ENCODE results near the gene UBR2.

Gene UBR2

DNA sequence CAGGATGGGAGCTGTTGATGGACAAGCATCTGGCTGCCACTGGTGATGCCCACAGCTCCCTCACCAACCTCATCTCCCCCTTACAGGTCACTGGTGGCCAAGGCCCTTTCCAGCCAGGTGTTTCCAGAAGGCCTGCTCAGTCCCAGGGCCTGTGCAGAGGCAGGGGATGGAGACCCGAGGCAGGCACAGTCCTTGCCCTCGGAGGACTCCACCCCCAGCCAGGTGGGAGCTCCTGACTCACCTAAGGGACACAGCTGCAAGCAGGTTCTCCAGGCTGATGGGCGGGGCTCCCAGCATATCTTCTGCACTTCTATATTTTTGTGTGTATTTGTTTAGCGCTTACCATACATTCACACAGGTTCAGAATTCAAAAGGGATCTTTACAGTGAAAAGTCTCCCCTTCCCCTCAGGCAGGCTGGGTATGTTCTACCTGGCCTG lies 141.1 kb downstream of the UBR2 start:
- Histone ChIP-seq H3K23ac (ENCODE audit: low read depth, low read length, poor library complexity) (no peak overlapping the region), H4K8ac (ENCODE audit: low read depth, low read length) (no peak overlapping the region), H4K91ac (ENCODE audit: low read depth, low read length, poor library complexity) (no peak overlapping the region), H3K4ac (ENCODE audit: low read length) (no peak overlapping the region), H3K4me3 (ENCODE audit: low read length in 2 of 2) (no peak overlapping the region), H3K27ac (replicated peaks; ENCODE audit: low read length) (no peak overlapping the region), H3K9me3 (replicated peaks in 1 of 2; ENCODE audit: control insufficient read depth in 2 of 2, insufficient read depth in 1 of 2, low read depth in 1 of 2, low read length in 2 of 2) (no peaks in the 10 kb centered on the region), H3K14ac (ENCODE audit: low read length) (peak overlapping the region; percentile 42), H3K9ac (ENCODE audit: low read depth, low read length, poor library complexity) (no peak overlapping the region), H3K18ac (ENCODE audit: low read length) (no peak overlapping the region), H2AK5ac (ENCODE audit: low read depth, low read length) (peak overlapping the region; percentile 56), H2BK12ac (ENCODE audit: low read length) (peak overlapping the region; percentile 43), H3K79me1 (ENCODE audit: low read depth, low read length) (no peaks in the 10 kb centered on the region), H2BK120ac (ENCODE audit: low read depth, low read length) (no peak overlapping the region), H3K4me1 (ENCODE audit: control insufficient read depth in 2 of 2, insufficient read depth in 1 of 2, low read depth in 1 of 2, low read length in 2 of 2) (peaks cover under 1 to 7% of the 10 kb centered on the region in 2 donors), H2BK5ac (ENCODE audit: low read length) (no peak overlapping the region), H3K27me3 (ENCODE audit: control insufficient read depth in 3 of 3, insufficient read depth in 3 of 3, low read depth in 1 of 3, low read length in 3 of 3) (peaks cover 0 to 4% (median 0%) of the 10 kb centered on the region in 3 experiments), H3K36me3 (replicated peaks in 1 of 2; ENCODE audit: control insufficient read depth in 2 of 2, insufficient read depth in 2 of 2, low read length in 2 of 2) (no peaks in the 10 kb centered on the region), H2BK15ac (ENCODE audit: low read length) (peak overlapping the region; percentile 25), H3K4me2 (ENCODE audit: insufficient read depth, low read length, poor library complexity, severe bottlenecking) (no peak overlapping the region), H2AFZ (ENCODE audit: low read length) (no peak overlapping the region)
- no peak for DNase-seq (ENCODE audit: low spot score)
- no CpG with 5 or more reads among the region's 4 CpGs for WGBS, 2 donors (ENCODE audit: extremely low coverage in 2 of 2, insufficient read length in 2 of 2, insufficient replicate concordance in 1 of 2)

DNA sequence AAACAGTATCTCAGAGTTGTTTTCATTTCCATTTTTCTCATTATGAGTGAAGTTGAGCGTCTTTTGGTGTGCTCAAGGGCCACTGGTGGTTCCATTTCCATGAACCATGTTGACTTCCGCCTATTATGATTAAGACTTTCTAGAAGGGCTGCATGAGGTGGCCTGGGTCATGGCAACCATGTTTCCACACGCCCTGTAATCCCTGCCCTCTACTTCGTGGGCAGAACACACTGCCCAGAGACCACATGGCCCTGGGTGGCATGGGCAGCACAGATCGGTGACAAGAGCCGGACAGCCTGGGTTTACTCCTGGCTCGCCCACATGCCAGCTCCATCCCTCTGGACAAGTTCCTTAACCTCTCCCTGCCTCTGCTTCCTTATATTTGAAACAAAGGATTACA lies 143.8 kb downstream of the UBR2 start:
- peaks cover 9 to 11% of the 10 kb centered on the region in 2 donors for H3K9me3 ChIP-seq (replicated peaks in 1 of 2; ENCODE audit: control insufficient read depth in 2 of 2, insufficient read depth in 1 of 2, low read depth in 1 of 2, low read length in 2 of 2)
- no peaks in the 10 kb centered on the region for H3K36me3 ChIP-seq (replicated peaks in 1 of 2; ENCODE audit: control insufficient read depth in 2 of 2, insufficient read depth in 2 of 2, low read length in 2 of 2)
- no peak overlapping the region for H3K23ac ChIP-seq (ENCODE audit: low read depth, low read length, poor library complexity)
- no peak overlapping the region for H3K4me2 ChIP-seq (ENCODE audit: insufficient read depth, low read length, poor library complexity, severe bottlenecking)
- H3K4me3 ChIP-seq (ENCODE audit: low read length in 2 of 2), result no peak overlapping the region
- no peak overlapping the region for H3K9ac ChIP-seq (ENCODE audit: low read depth, low read length, poor library complexity)
- no peaks in the 10 kb centered on the region for H3K79me1 ChIP-seq (ENCODE audit: low read depth, low read length)
- no peak overlapping the region for H4K8ac ChIP-seq (ENCODE audit: low read depth, low read length)
- no peak for DNase-seq (ENCODE audit: low spot score)
- no CpG with 5 or more reads among the region's 7 CpGs for WGBS, 2 donors (ENCODE audit: extremely low coverage in 2 of 2, insufficient read length in 2 of 2, insufficient replicate concordance in 1 of 2)
- H2BK120ac ChIP-seq (ENCODE audit: low read depth, low read length), result no peak overlapping the region
- no peak overlapping the region for H3K14ac ChIP-seq (ENCODE audit: low read length)
- H2BK12ac ChIP-seq (ENCODE audit: low read length), result no peak overlapping the region
- no peak overlapping the region for H3K18ac ChIP-seq (ENCODE audit: low read length)
- peaks cover 5 to 15% of the 10 kb centered on the region in 2 donors for H3K4me1 ChIP-seq (ENCODE audit: control insufficient read depth in 2 of 2, insufficient read depth in 1 of 2, low read depth in 1 of 2, low read length in 2 of 2)
- H3K27ac ChIP-seq (replicated peaks; ENCODE audit: low read length), result no peak overlapping the region
- H2BK15ac ChIP-seq (ENCODE audit: low read length), result peak overlapping the region; percentile 94
- peak overlapping the region; percentile 92 for H2AK5ac ChIP-seq (ENCODE audit: low read depth, low read length)
- H2BK5ac ChIP-seq (ENCODE audit: low read length), result no peak overlapping the region
- H3K4ac ChIP-seq (ENCODE audit: low read length), result no peak overlapping the region
- peaks cover 0 to 4% (median 0%) of the 10 kb centered on the region in 3 experiments for H3K27me3 ChIP-seq (ENCODE audit: control insufficient read depth in 3 of 3, insufficient read depth in 3 of 3, low read depth in 1 of 3, low read length in 3 of 3)
- no peak overlapping the region for H4K91ac ChIP-seq (ENCODE audit: low read depth, low read length, poor library complexity)
- no peak overlapping the region for H2AFZ ChIP-seq (ENCODE audit: low read length)

DNA sequence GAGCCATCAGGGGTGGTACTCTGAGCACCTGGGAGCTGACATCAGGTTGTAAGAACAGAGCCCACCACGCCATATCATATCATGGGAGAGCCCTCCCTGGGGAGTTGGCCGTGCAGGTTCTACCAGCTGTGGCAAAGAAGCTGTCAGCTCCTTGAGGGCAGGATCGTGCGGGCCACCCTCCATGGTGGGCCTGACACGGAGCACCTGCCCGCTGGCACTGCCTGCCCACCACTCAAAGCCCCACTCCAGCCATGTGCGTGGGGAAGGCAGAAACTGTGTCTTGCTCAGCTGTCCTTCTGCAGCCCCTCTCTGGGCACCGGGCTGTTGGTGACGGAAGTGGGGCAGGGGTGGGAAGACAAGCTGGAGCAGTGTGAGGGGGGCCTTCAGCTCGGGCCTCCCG lies 144.3 kb downstream of the UBR2 start:
- Histone ChIP-seq H2BK15ac (ENCODE audit: low read length) (peak overlapping the region; percentile 94), H3K4me2 (ENCODE audit: insufficient read depth, low read length, poor library complexity, severe bottlenecking) (no peak overlapping the region), H3K23ac (ENCODE audit: low read depth, low read length, poor library complexity) (no peak overlapping the region), H2AFZ (ENCODE audit: low read length) (no peak overlapping the region), H3K4me1 (ENCODE audit: control insufficient read depth in 2 of 2, insufficient read depth in 1 of 2, low read depth in 1 of 2, low read length in 2 of 2) (peaks cover 5 to 15% of the 10 kb centered on the region in 2 donors), H3K4ac (ENCODE audit: low read length) (peak overlapping the region; percentile 32), H3K79me1 (ENCODE audit: low read depth, low read length) (no peaks in the 10 kb centered on the region), H2AK5ac (ENCODE audit: low read depth, low read length) (peak overlapping the region; percentile 92), H3K9me3 (replicated peaks in 1 of 2; ENCODE audit: control insufficient read depth in 2 of 2, insufficient read depth in 1 of 2, low read depth in 1 of 2, low read length in 2 of 2) (peaks cover 9 to 11% of the 10 kb centered on the region in 2 donors), H3K27me3 (ENCODE audit: control insufficient read depth in 3 of 3, insufficient read depth in 3 of 3, low read depth in 1 of 3, low read length in 3 of 3) (peaks cover 0 to 4% (median 0%) of the 10 kb centered on the region in 3 experiments), H4K8ac (ENCODE audit: low read depth, low read length) (no peak overlapping the region), H3K27ac (replicated peaks; ENCODE audit: low read length) (no peak overlapping the region), H3K36me3 (replicated peaks in 1 of 2; ENCODE audit: control insufficient read depth in 2 of 2, insufficient read depth in 2 of 2, low read length in 2 of 2) (no peaks in the 10 kb centered on the region), H2BK120ac (ENCODE audit: low read depth, low read length) (no peak overlapping the region), H3K4me3 (ENCODE audit: low read length in 2 of 2) (no peak overlapping the region), H3K18ac (ENCODE audit: low read length) (peak overlapping the region; percentile 46), H2BK5ac (ENCODE audit: low read length) (peak overlapping the region; percentile 48), H3K14ac (ENCODE audit: low read length) (no peak overlapping the region), H3K9ac (ENCODE audit: low read depth, low read length, poor library complexity) (peak overlapping the region; percentile 50), H2BK12ac (ENCODE audit: low read length) (peak overlapping the region; percentile 65), H4K91ac (ENCODE audit: low read depth, low read length, poor library complexity) (peak overlapping the region; percentile 46)
- DNase-seq (ENCODE audit: low spot score), result no peak
- WGBS, 2 donors (ENCODE audit: extremely low coverage in 2 of 2, insufficient read length in 2 of 2, insufficient replicate concordance in 1 of 2), result no CpG with 5 or more reads among the region's 11 CpGs

DNA sequence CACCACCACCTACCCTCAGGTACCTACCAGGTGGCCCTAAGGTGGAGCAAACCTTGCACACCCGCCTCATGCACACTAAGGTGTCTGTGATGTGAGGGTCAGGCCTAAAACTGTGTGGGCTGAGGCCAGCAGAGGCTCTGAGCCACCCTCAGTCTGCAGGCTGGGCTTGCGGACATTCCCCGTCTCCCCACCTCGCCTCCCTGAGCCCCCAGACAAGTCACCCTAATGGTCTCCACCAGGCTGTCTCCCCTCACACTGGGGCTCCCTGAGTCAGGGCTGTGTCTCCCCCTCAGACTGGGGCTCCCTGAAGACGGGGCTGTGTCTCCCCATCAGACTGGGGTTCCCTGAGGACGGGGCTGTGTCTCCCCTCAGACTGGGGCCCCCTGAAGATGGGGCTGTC lies 146.0 kb downstream of the UBR2 start:
- Histone ChIP-seq H2BK5ac (ENCODE audit: low read length) (peak overlapping the region; percentile 9), H4K8ac (ENCODE audit: low read depth, low read length) (peak overlapping the region; percentile 77), H3K23ac (ENCODE audit: low read depth, low read length, poor library complexity) (peak overlapping the region; percentile 13), H3K9me3 (replicated peaks in 1 of 2; ENCODE audit: control insufficient read depth in 2 of 2, insufficient read depth in 1 of 2, low read depth in 1 of 2, low read length in 2 of 2) (peaks cover 9 to 11% of the 10 kb centered on the region in 2 donors), H3K36me3 (replicated peaks in 1 of 2; ENCODE audit: control insufficient read depth in 2 of 2, insufficient read depth in 2 of 2, low read length in 2 of 2) (no peaks in the 10 kb centered on the region), H3K4me3 (ENCODE audit: low read length in 2 of 2) (no peak overlapping the region), H3K4me1 (ENCODE audit: control insufficient read depth in 2 of 2, insufficient read depth in 1 of 2, low read depth in 1 of 2, low read length in 2 of 2) (peaks cover 5 to 13% of the 10 kb centered on the region in 2 donors), H2AK5ac (ENCODE audit: low read depth, low read length) (peak overlapping the region; percentile 92), H3K4me2 (ENCODE audit: insufficient read depth, low read length, poor library complexity, severe bottlenecking) (peak overlapping the region; percentile 28), H3K14ac (ENCODE audit: low read length) (no peak overlapping the region), H3K79me1 (ENCODE audit: low read depth, low read length) (no peaks in the 10 kb centered on the region), H2BK120ac (ENCODE audit: low read depth, low read length) (peak overlapping the region; percentile 34), H2BK15ac (ENCODE audit: low read length) (peak overlapping the region; percentile 4), H3K27ac (replicated peaks; ENCODE audit: low read length) (peak overlapping the region; percentile 59), H3K4ac (ENCODE audit: low read length) (no peak overlapping the region), H2BK12ac (ENCODE audit: low read length) (peak overlapping the region; percentile 91), H4K91ac (ENCODE audit: low read depth, low read length, poor library complexity) (peak overlapping the region; percentile 76), H3K18ac (ENCODE audit: low read length) (peak overlapping the region; percentile 84), H3K9ac (ENCODE audit: low read depth, low read length, poor library complexity) (no peak overlapping the region), H2AFZ (ENCODE audit: low read length) (peak overlapping the region; percentile 84), H3K27me3 (ENCODE audit: control insufficient read depth in 3 of 3, insufficient read depth in 3 of 3, low read depth in 1 of 3, low read length in 3 of 3) (peaks cover 0 to 4% (median 0%) of the 10 kb centered on the region in 3 experiments)
- WGBS, 2 donors (ENCODE audit: extremely low coverage in 2 of 2, insufficient read length in 2 of 2, insufficient replicate concordance in 1 of 2), result no CpG with 5 or more reads among the region's 6 CpGs
- no peak for DNase-seq (ENCODE audit: low spot score)

Measured in neuronal stem cell (in vitro differentiated cells).